ENCODE measurements around the gene ZFHX3. TPM values are rescaled to one million over a fixed set of nuclear protein-coding genes. Genes with fewer than 3 reads are reported as not detected.
A peak's percentile ranks its signal among the peaks of the same experiment; 100 is the strongest.

The ZFHX3 gene
- total RNA-seq, 1 experiment from 2014 or later: 13.6 TPM

DNA sequence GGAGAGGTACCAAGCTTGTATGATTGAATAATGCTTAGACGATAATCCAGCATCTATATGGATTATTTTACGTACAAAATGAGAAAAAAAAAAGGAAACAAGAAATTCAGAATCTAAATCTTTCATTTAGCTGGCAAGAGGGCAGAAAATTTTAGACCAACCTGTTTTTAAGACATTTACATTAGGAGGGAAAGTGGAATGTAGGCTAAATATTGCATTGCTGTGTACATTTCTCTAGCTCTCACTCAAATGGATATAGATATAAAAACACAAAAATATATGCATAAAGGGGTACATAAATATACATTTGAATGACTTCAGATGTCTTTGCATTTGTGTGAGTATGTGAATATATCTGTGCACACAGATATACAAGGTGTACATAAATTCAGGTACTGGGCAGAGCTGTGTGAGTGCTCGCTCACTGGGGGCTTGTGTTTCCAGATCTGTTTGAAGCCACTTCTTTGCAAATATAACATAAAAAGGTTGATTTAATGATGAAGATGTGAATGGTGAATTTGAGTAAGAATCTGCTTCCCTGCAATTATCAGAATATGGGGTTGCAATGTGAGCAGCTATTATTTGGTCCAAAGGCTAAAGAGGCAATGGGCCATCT, 14.2 kb upstream of the ZFHX3 start:
- no TSS peak for BruUV-seq (replicated peaks)
- no peak overlapping the region for H3K4me3 Mint-ChIP-seq (ENCODE audit: low read depth, unreplicated experiment)
- H3K36me3 Mint-ChIP-seq (ENCODE audit: insufficient read depth, unreplicated experiment): peaks cover 24% of the 10 kb centered on the region
- no peaks in the 10 kb centered on the region for H3K9me3 Mint-ChIP-seq (ENCODE audit: low read depth, unreplicated experiment)
- no peak overlapping the region for H3K27ac Mint-ChIP-seq (ENCODE audit: unreplicated experiment)
- intact Hi-C loops (cut with micrococcal nuclease; ENCODE audit: unreplicated experiment): no loop called here
- TF ChIP-seq, protein P1, sequence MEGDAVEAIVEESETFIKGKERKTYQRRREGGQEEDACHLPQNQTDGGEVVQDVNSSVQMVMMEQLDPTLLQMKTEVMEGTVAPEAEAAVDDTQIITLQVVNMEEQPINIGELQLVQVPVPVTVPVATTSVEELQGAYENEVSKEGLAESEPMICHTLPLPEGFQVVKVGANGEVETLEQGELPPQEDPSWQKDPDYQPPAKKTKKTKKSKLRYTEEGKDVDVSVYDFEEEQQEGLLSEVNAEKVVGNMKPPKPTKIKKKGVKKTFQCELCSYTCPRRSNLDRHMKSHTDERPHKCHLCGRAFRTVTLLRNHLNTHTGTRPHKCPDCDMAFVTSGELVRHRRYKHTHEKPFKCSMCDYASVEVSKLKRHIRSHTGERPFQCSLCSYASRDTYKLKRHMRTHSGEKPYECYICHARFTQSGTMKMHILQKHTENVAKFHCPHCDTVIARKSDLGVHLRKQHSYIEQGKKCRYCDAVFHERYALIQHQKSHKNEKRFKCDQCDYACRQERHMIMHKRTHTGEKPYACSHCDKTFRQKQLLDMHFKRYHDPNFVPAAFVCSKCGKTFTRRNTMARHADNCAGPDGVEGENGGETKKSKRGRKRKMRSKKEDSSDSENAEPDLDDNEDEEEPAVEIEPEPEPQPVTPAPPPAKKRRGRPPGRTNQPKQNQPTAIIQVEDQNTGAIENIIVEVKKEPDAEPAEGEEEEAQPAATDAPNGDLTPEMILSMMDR (IDR thresholded peaks at IDR 0.05; ENCODE audit: unreplicated experiment): no peak
- peaks cover 56% of the 10 kb centered on the region for H3K27me3 Mint-ChIP-seq (ENCODE audit: unreplicated experiment)
- CTCF ChIA-PET: no interaction called here
- no peak for DNase-seq
- peaks cover 17% of the 10 kb centered on the region for H3K4me1 Mint-ChIP-seq (ENCODE audit: low read depth, unreplicated experiment)

DNA sequence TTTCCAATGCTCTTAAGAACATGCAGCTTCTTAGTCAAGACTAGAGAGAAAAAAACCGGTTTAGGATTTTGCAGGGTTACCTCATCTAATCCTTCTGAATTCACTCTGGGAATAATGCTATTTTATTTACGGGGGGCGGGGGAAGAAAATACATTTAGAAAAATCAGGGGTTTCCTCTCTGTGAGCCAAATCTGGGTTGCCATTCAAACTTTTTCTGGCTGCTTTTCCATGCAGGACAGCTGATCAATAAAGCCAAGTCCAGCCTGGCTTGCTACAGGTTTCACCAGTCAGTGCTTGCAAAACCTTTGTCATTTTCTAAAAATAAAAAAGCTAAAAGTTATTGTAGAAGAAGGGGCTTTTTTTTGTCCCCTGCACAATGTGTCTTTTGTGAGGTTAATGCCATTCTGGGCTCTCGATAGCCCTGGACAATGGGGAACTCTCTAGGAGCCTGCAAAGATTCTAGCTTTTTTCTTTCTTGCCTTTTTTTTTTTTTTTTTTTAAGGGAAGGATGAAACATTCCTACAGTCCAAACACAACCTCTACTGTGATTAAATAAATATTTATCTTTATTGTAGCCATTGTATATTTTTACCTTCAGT, 13.1 kb upstream of the ZFHX3 start:
- H3K4me1 Mint-ChIP-seq (ENCODE audit: low read depth, unreplicated experiment): peaks cover 20% of the 10 kb centered on the region
- no peak overlapping the region for H3K4me3 Mint-ChIP-seq (ENCODE audit: low read depth, unreplicated experiment)
- peaks cover 48% of the 10 kb centered on the region for H3K27me3 Mint-ChIP-seq (ENCODE audit: unreplicated experiment)
- TF ChIP-seq, protein P1 (IDR thresholded peaks at IDR 0.05; ENCODE audit: unreplicated experiment): no peak
- intact Hi-C loops (cut with micrococcal nuclease; ENCODE audit: unreplicated experiment): no loop called here
- BruUV-seq (replicated peaks): no TSS peak
- peaks cover 30% of the 10 kb centered on the region for H3K36me3 Mint-ChIP-seq (ENCODE audit: insufficient read depth, unreplicated experiment)
- CTCF ChIA-PET: no interaction called here
- no peak for DNase-seq
- H3K9me3 Mint-ChIP-seq (ENCODE audit: low read depth, unreplicated experiment): no peaks in the 10 kb centered on the region
- H3K27ac Mint-ChIP-seq (ENCODE audit: unreplicated experiment): no peak overlapping the region

DNA sequence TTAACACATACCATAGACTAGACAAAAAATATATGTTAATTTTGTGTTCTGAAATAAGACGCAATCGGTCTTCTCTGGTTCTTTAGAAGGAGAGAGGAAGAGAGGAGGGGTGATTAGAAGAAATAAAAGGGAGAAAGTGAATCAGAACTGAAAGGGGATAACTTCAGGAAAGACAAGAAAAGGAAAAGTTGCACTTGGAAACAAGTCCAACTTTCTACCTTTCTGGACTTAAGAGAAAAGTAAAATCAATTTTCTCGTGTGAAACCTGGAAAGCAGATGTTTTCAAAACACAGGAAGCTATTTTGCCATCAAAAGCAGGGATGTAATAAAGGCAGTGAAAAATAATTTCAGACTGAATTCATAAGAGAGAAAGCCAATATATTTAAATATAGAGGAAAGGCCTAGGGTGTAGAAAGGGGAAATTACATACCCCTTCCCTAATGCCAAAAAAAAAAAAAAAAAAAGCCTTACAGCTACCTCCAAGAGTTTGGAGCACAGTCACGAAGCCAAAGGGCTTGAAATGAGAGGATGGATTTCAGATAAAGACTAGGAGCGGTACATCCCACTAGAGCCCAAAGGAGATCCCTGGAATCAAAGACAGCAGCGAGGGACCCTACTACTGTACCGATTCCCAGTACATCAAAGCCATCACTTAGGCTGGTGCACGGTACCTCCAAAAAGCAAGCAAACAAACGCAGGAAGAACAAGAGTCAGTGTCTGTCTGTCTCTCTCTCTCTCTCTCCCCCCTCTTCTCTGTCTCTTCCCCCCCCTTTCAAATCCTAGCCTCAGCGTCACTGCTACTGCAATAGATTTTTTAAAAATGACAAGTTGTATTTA, 12.1 kb upstream of the ZFHX3 start:
- Mint-ChIP-seq H3K9me3 (ENCODE audit: low read depth, unreplicated experiment) (no peaks in the 10 kb centered on the region), H3K4me1 (ENCODE audit: low read depth, unreplicated experiment) (peaks cover 20% of the 10 kb centered on the region), H3K27ac (ENCODE audit: unreplicated experiment) (peak overlapping the region; percentile 60), H3K36me3 (ENCODE audit: insufficient read depth, unreplicated experiment) (peaks cover 40% of the 10 kb centered on the region), H3K4me3 (ENCODE audit: low read depth, unreplicated experiment) (no peak overlapping the region), H3K27me3 (ENCODE audit: unreplicated experiment) (peaks cover 38% of the 10 kb centered on the region)
- no peak for DNase-seq
- intact Hi-C loops (cut with micrococcal nuclease; ENCODE audit: unreplicated experiment): loop anchor here (5.0 to 10.0 kb wide), 2 partner anchors 133 to 395 kb away; no protein-coding TSS in a partner anchor
- TF ChIP-seq, protein P1 (IDR thresholded peaks at IDR 0.05; ENCODE audit: unreplicated experiment): no peak
- CTCF ChIA-PET: interaction anchor here (0.7 kb wide), 1 partner anchor 12 kb away, joined by 3 read pairs; the partner anchor contains the start of gene ZFHX3
- BruUV-seq (replicated peaks): TSS peak; percentile 49

DNA sequence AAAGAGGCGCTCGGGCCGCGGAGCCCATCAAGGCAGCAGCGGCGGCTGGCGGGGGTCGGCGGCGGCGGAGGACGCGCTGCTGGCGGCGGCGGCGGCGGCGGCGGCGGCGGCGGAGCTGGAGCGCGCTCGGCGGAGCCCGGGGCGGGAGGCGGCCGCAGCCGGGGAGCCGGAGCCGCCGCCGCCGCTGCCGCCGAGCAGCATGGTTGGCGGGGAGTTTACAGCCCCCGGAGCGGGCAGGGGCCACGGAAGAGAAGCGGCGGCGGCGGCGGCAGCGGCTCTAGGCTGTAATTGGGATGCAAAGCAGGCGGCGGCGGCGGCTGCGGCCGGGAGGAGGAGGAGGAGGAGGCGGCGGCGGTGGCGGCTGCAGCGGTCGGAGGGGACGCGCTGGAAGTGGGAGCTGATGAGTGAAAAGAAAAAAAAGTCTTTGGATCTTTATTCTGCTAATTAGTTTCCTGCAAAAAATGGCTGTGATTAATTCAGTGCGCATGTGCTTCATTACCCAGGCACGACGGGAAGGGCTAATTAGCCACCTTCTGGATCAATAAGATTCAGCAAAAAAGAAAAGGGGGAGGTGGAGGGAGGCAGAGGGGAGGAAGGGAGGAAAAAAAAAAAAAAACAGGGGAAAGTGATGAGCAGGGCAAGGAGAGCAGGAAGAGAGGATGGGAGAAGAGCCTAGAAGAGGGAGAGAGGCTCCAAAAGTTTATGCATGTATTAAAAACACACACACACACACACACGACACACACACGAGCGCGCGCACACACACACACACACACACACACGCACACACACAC, 10.9 kb upstream of the ZFHX3 start:
- CTCF ChIA-PET: no interaction called here
- no peak overlapping the region for H3K4me3 Mint-ChIP-seq (ENCODE audit: low read depth, unreplicated experiment)
- intact Hi-C loops (cut with micrococcal nuclease; ENCODE audit: unreplicated experiment): loop anchor here (5.0 to 10.0 kb wide), 2 partner anchors 132 to 394 kb away; no protein-coding TSS in a partner anchor
- TF ChIP-seq, protein P1 (IDR thresholded peaks at IDR 0.05; ENCODE audit: unreplicated experiment): no peak
- H3K9me3 Mint-ChIP-seq (ENCODE audit: low read depth, unreplicated experiment): no peaks in the 10 kb centered on the region
- no peak for DNase-seq
- peaks cover 20% of the 10 kb centered on the region for H3K4me1 Mint-ChIP-seq (ENCODE audit: low read depth, unreplicated experiment)
- H3K36me3 Mint-ChIP-seq (ENCODE audit: insufficient read depth, unreplicated experiment): peaks cover 48% of the 10 kb centered on the region
- peaks cover 26% of the 10 kb centered on the region for H3K27me3 Mint-ChIP-seq (ENCODE audit: unreplicated experiment)
- H3K27ac Mint-ChIP-seq (ENCODE audit: unreplicated experiment): peak overlapping the region; percentile 60
- BruUV-seq (replicated peaks): no TSS peak
